GM12878 (cell line): Measurements from ENCODE around the gene C5orf46. TPM values are rescaled to one million over a fixed set of nuclear protein-coding genes. Genes with fewer than 3 reads are reported as not detected.

Experiments used
- ATAC-seq: fragments of 200-7000 bp; cut with Tn5 transposase; 3 replicates; pipeline ENCODE4 v1.9.1; 2020; ENCODE audit warnings: mild to moderate bottlenecking, moderate library complexity
- BruUV-seq: library from RNA; stranded (reverse); fragments of 400-500 nt; replicated peaks from 2 replicates; lab custom pipeline; 2021; lab: Mats Ljungman, UMichigan
- CTCF ChIA-PET: fragments of 300-600 bp; sonication (Branson Sonifier 250); formaldehyde crosslinking; extraction: SDS; loops from one replicate; lab custom pipeline; 2021; ENCODE audit warnings: inconsistent platforms; lab: Yijun Ruan, JAX
- POLR2A ChIA-PET: fragments of 350-600 bp; formaldehyde crosslinking; extraction: SDS; loops from one replicate; lab custom pipeline; 2021; ENCODE audit warnings: inconsistent platforms; lab: Charles Lee
- RAD21 ChIA-PET: fragments of 300-600 bp; sonication (Branson Sonifier 250); formaldehyde crosslinking; loops from one replicate; lab custom pipeline; 2023; ENCODE audit warnings: antibody characterized with exemption; ENCODE audit not compliant: unreplicated experiment; lab: Charles Lee
- SMC1A ChIA-PET: fragments of 300-600 bp; sonication (Branson Sonifier 250); formaldehyde crosslinking; loops from one replicate; lab custom pipeline; 2023; ENCODE audit not compliant: unreplicated experiment, uncharacterized antibody; lab: Charles Lee
- DNase-seq: peaks from one replicate; pipeline ENCODE4 v3.0.0-alpha.2; 2011; ENCODE audit warnings: low read depth, low spot score
- FAIRE-seq: peaks from 3 replicates; lab custom pipeline; 2011; peaks lifted over from hg19 to GRCh38; lab: Jason Lieb, UNC
- H2AFZ ChIP-seq: 2 replicates; pipeline ENCODE4 v1.6.0; 2011; ENCODE audit warnings: low read depth, low read length, control low read depth; ENCODE audit not compliant: control insufficient read depth
- H3K27ac ChIP-seq: 2 replicates; pipeline ENCODE4 v1.5.1; 2011; ENCODE audit warnings: control low read depth; ENCODE audit not compliant: control insufficient read depth, insufficient read depth
- H3K27me3 ChIP-seq, 2 experiments: replicated peaks in 1 of 2; 2 replicates each; pipeline versions ENCODE4 v1.6.0 to v1.6.1; 2011; ENCODE audit warnings: low read length in 1 of 2; ENCODE audit not compliant: control insufficient read depth in 2 of 2, insufficient read depth in 2 of 2
- H3K36me3 ChIP-seq, 2 experiments: 2 replicates each; pipeline ENCODE4 v1.5.1; 2011; ENCODE audit warnings: low read length in 1 of 2; ENCODE audit not compliant: control insufficient read depth in 2 of 2, insufficient read depth in 2 of 2
- H3K4me1 ChIP-seq: 2 replicates; pipeline ENCODE4 v1.6.1; 2011; ENCODE audit warnings: mild to moderate bottlenecking, low read length, moderate library complexity, mixed read lengths; ENCODE audit not compliant: control insufficient read depth, insufficient read depth
- H3K4me2 ChIP-seq: 2 replicates; pipeline ENCODE4 v1.6.0; 2011; ENCODE audit warnings: control low read depth; ENCODE audit not compliant: control insufficient read depth, insufficient read depth
- H3K4me3 ChIP-seq: fragments of 200-600 bp; sonication (generic); 2 replicates; pipeline ENCODE4 v1.5.1; 2016
- H3K79me2 ChIP-seq: 2 replicates; pipeline ENCODE4 v1.6.0; 2011; ENCODE audit warnings: low read length; ENCODE audit not compliant: control insufficient read depth, insufficient read depth
- H3K9ac ChIP-seq: 2 replicates; pipeline ENCODE4 v1.8.0; 2011; ENCODE audit warnings: low read length, control low read depth, mixed read lengths; ENCODE audit not compliant: control insufficient read depth, insufficient read depth
- H3K9me3 ChIP-seq: replicated peaks from 3 replicates; pipeline ENCODE4 v1.5.1; 2011; ENCODE audit warnings: mild to moderate bottlenecking, low read length; ENCODE audit not compliant: control insufficient read depth, insufficient read depth
- H4K20me1 ChIP-seq: 2 replicates; pipeline ENCODE4 v1.6.0; 2011; ENCODE audit not compliant: control insufficient read depth, insufficient read depth
- CBFB ChIP-seq: IDR thresholded peaks from 2 replicates; pipeline ENCODE4 v1.6.1; 2016; ENCODE audit warnings: antibody characterized with exemption, low read depth
- CBX5 ChIP-seq: sonication (generic); IDR thresholded peaks from 2 replicates; pipeline ENCODE4 v1.6.1; 2016; ENCODE audit warnings: low read depth, moderate library complexity, mild to moderate bottlenecking, inconsistent platforms
- EZH2 ChIP-seq: IDR thresholded peaks from 2 replicates; pipeline ENCODE4 v1.6.1; 2012; ENCODE audit warnings: low read depth, mild to moderate bottlenecking, control low read depth, inconsistent platforms, low read length, borderline replicate concordance; ENCODE audit not compliant: control insufficient read depth
- JUND ChIP-seq: IDR thresholded peaks from 2 replicates; pipeline ENCODE4 v1.6.1; 2012; ENCODE audit warnings: low read depth, mild to moderate bottlenecking, low read length, improper control_type of control experiment, moderate library complexity
- MXI1 ChIP-seq: fragments of 150-350 bp; IDR thresholded peaks from 2 replicates; pipeline ENCODE4 v1.6.1; 2011; ENCODE audit warnings: low read depth, mild to moderate bottlenecking, inconsistent platforms, low read length, improper control_type of control experiment
- MYB ChIP-seq: fragments of 150-350 bp; IDR thresholded peaks from 2 replicates; pipeline ENCODE4 v1.6.1; 2014; ENCODE audit warnings: mild to moderate bottlenecking, low read depth, low read length, borderline replicate concordance
- PAX5 ChIP-seq: IDR thresholded peaks from 2 replicates; pipeline ENCODE4 v1.6.1; 2011; ENCODE audit warnings: low read depth, low read length, borderline replicate concordance
- POLR2A ChIP-seq: IDR thresholded peaks from 2 replicates; pipeline ENCODE4 v1.6.1; 2011; ENCODE audit warnings: low read depth, mild to moderate bottlenecking, low read length
- SPI1 ChIP-seq: IDR thresholded peaks from 2 replicates; pipeline ENCODE4 v1.6.1; 2011; ENCODE audit warnings: low read depth, mild to moderate bottlenecking, low read length, moderate library complexity, borderline replicate concordance; ENCODE audit not compliant: insufficient read depth
- SREBF2 ChIP-seq: IDR thresholded peaks from 2 replicates; pipeline ENCODE4 v1.6.1; 2012; ENCODE audit warnings: mild to moderate bottlenecking, low read length
- TCF12 ChIP-seq: IDR thresholded peaks from 2 replicates; pipeline ENCODE4 v1.6.1; 2011; ENCODE audit warnings: low read depth, mild to moderate bottlenecking, low read length
- WRNIP1 ChIP-seq: IDR thresholded peaks from 2 replicates; pipeline ENCODE4 v1.6.1; 2011; ENCODE audit warnings: low read depth, low read length, improper control_type of control experiment, borderline replicate concordance
- ZNF207 ChIP-seq: fragments of 450-650 bp; IDR thresholded peaks from 2 replicates; pipeline ENCODE4 v1.6.1; 2014; ENCODE audit warnings: antibody characterized with exemption, mild to moderate bottlenecking, borderline replicate concordance
- ZSCAN29 ChIP-seq: fragments of 450-650 bp; IDR thresholded peaks from 2 replicates; pipeline ENCODE4 v1.6.1; 2017; ENCODE audit warnings: mild to moderate bottlenecking, moderate library complexity
- WGBS: methylation state at CpG from one replicate; pipeline ENCODE4 v1.1.6; 2016; ENCODE audit warnings: low lambda C conversion rate; ENCODE audit not compliant: insufficient replicate concordance, insufficient coverage; ENCODE audit errors: missing lambda C conversion rate; 5-methylcytosine and 5-hydroxymethylcytosine counted together
- in situ Hi-C: fragments of 300-500 bp; cut with MboI; formaldehyde crosslinking; loops from 9 replicates; pipeline ENCODE4 v1.14.3; 2018; ENCODE audit warnings: mixed read lengths
- intact Hi-C: fragments of 100-400 bp; cut with micrococcal nuclease; formaldehyde crosslinking; loops from one replicate; pipeline ENCODE4 v1.14.2; 2022; ENCODE audit not compliant: unreplicated experiment
- polyA plus RNA-seq, 11 experiments: library from polyadenylated mRNA; depleted of rRNA in 4 of 11; unstranded in 6 of 11; stranded (reverse) in 5 of 11; fragments of >200 nt; fragmentation: Nextera tagmentation in 4 of 11; fragmentation: Illumina TruSeq in 1 of 11; extraction: Ambion mirVana in 4 of 11; extraction: Trizol in 1 of 11; gene quantifications; 1 replicate in 1 of 11; 2 replicates in 10 of 11; pipeline versions ENCODE4 v1.2.1 to v1.2.3, GENCODE V29; 2011 to 2016; ENCODE audit warnings: inconsistent platforms in 2 of 11, missing spikeins in 2 of 11, low read depth in 1 of 11
- total RNA-seq, 4 experiments: library from RNA; depleted of rRNA in 3 of 4; stranded (reverse); fragments of >200 nt in 3 of 4; fragmentation: Illumina TruSeq in 1 of 4; extraction: Trizol in 1 of 4; gene quantifications; 2 replicates each; pipeline versions ENCODE4 v1.2.1 to v1.2.3, GENCODE V29; 2013 to 2021
- TF ChIP-seq, protein P1 (sequence below): fragments of 450-650 bp; formaldehyde crosslinking; IDR thresholded peaks from 2 replicates; pipeline ENCODE4 v1.4.0; 2022; ENCODE audit warnings: mild to moderate bottlenecking, moderate library complexity
- TF ChIP-seq, protein P2 (sequence below): fragments of 450-650 bp; formaldehyde crosslinking; IDR thresholded peaks from 2 replicates; pipeline ENCODE4 v1.4.0; 2020; ENCODE audit warnings: mild to moderate bottlenecking, moderate library complexity
- TF ChIP-seq, protein P3 (sequence below): fragments of 150-350 bp; IDR thresholded peaks from 2 replicates; pipeline ENCODE4 v1.6.1; 2014; ENCODE audit warnings: mild to moderate bottlenecking, low read depth, low read length

The C5orf46 gene
- total and polyA plus RNA-seq, 10 of the 15 experiments (the other 5 are each of a cell fraction or from before 2014, with no cell fraction given), result not detected

DNA sequence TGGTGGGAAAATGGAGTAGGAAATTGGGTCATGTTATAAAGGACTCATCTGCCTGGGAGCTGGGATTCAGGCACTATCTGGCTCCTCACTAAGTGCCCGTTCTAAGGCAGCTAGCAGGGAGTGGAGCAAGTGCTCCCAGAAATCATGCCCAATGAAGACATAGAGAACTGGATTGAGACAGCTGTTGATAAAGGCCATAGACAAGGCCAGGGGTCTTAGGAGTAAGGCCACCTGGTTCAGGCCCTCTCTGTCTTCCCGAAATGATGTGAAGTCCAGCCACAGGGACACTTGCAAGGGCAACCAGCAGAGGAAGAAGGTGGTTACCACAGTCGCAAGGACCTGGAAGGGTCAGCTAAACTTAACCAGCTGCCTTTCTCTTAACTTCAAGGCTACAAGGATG is 54.8 kb downstream of the C5orf46 start:
- Histone ChIP-seq H3K4me3 (no peak overlapping the region), H3K9me3 (no peaks in the 10 kb centered on the region), H3K79me2 (no peaks in the 10 kb centered on the region), H2AFZ (no peak overlapping the region), H3K9ac (no peak overlapping the region), H3K4me1 (no peaks in the 10 kb centered on the region), H3K27me3 (no peaks in the 10 kb centered on the region; a peak in 1 of 4 replicates), H3K4me2 (no peak overlapping the region), H3K36me3 (no peaks in the 10 kb centered on the region), H3K27ac (no peak overlapping the region), H4K20me1 (no peaks in the 10 kb centered on the region)
- intact Hi-C loops, result no loop called here
- FAIRE-seq (no peak), DNase-seq (no peak), ATAC-seq (no peak)
- TF ChIP-seq WRNIP1 (no peak), CBFB (no peak), POLR2A (no peak), JUND (no peak), MYB (no peak), EZH2 (no peak), TCF12 (no peak), PAX5 (no peak), SREBF2 (no peak), ZSCAN29 (no peak), CBX5 (no peak), ZNF207 (no peak), SPI1 (no peak), MXI1 (no peak)
- TF ChIP-seq, protein P1, sequence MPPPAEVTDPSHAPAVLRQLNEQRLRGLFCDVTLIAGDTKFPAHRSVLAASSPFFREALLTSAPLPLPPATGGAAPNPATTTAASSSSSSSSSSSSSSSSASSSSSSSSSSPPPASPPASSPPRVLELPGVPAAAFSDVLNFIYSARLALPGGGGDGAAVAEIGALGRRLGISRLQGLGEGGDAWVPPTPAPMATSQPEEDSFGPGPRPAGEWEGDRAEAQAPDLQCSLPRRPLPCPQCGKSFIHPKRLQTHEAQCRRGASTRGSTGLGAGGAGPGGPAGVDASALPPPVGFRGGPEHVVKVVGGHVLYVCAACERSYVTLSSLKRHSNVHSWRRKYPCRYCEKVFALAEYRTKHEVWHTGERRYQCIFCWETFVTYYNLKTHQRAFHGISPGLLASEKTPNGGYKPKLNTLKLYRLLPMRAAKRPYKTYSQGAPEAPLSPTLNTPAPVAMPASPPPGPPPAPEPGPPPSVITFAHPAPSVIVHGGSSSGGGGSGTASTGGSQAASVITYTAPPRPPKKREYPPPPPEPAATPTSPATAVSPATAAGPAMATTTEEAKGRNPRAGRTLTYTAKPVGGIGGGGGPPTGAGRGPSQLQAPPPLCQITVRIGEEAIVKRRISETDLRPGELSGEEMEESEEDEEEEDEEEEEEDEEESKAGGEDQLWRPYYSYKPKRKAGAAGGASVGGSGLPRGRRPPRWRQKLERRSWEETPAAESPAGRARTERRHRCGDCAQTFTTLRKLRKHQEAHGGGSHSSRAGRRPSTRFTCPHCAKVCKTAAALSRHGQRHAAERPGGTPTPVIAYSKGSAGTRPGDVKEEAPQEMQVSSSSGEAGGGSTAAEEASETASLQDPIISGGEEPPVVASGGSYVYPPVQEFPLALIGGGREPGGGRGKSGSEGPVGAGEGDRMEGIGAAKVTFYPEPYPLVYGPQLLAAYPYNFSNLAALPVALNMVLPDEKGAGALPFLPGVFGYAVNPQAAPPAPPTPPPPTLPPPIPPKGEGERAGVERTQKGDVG, result no peak
- TF ChIP-seq, protein P2, sequence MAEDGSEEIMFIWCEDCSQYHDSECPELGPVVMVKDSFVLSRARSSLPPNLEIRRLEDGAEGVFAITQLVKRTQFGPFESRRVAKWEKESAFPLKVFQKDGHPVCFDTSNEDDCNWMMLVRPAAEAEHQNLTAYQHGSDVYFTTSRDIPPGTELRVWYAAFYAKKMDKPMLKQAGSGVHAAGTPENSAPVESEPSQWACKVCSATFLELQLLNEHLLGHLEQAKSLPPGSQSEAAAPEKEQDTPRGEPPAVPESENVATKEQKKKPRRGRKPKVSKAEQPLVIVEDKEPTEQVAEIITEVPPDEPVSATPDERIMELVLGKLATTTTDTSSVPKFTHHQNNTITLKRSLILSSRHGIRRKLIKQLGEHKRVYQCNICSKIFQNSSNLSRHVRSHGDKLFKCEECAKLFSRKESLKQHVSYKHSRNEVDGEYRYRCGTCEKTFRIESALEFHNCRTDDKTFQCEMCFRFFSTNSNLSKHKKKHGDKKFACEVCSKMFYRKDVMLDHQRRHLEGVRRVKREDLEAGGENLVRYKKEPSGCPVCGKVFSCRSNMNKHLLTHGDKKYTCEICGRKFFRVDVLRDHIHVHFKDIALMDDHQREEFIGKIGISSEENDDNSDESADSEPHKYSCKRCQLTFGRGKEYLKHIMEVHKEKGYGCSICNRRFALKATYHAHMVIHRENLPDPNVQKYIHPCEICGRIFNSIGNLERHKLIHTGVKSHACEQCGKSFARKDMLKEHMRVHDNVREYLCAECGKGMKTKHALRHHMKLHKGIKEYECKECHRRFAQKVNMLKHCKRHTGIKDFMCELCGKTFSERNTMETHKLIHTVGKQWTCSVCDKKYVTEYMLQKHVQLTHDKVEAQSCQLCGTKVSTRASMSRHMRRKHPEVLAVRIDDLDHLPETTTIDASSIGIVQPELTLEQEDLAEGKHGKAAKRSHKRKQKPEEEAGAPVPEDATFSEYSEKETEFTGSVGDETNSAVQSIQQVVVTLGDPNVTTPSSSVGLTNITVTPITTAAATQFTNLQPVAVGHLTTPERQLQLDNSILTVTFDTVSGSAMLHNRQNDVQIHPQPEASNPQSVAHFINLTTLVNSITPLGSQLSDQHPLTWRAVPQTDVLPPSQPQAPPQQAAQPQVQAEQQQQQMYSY (CRISPR knock-in tag), result no peak
- TF ChIP-seq, protein P3, sequence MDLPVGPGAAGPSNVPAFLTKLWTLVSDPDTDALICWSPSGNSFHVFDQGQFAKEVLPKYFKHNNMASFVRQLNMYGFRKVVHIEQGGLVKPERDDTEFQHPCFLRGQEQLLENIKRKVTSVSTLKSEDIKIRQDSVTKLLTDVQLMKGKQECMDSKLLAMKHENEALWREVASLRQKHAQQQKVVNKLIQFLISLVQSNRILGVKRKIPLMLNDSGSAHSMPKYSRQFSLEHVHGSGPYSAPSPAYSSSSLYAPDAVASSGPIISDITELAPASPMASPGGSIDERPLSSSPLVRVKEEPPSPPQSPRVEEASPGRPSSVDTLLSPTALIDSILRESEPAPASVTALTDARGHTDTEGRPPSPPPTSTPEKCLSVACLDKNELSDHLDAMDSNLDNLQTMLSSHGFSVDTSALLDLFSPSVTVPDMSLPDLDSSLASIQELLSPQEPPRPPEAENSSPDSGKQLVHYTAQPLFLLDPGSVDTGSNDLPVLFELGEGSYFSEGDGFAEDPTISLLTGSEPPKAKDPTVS, result no peak
- no TSS peak for BruUV-seq
- CTCF ChIA-PET, result interaction anchor here (0.8 kb wide), 1 partner anchor 77 kb away, joined by 3 read pairs; no protein-coding TSS in a partner anchor
- in situ Hi-C loops, result no loop called here
- RAD21 ChIA-PET, result no interaction called here
- SMC1A ChIA-PET, result no interaction called here
- WGBS, result 33% methylated on average over 3 of the region's 3 CpGs
- POLR2A ChIA-PET, result no interaction called here
